Measurements from ENCODE around the gene MEF2D. TPM values are rescaled to one million over a fixed set of nuclear protein-coding genes. Genes with fewer than 3 reads are reported as not detected.

The MEF2D gene
- total and polyA plus RNA-seq, 8 donors: 23.8 to 52.8 (median 31.3) TPM

DNA sequence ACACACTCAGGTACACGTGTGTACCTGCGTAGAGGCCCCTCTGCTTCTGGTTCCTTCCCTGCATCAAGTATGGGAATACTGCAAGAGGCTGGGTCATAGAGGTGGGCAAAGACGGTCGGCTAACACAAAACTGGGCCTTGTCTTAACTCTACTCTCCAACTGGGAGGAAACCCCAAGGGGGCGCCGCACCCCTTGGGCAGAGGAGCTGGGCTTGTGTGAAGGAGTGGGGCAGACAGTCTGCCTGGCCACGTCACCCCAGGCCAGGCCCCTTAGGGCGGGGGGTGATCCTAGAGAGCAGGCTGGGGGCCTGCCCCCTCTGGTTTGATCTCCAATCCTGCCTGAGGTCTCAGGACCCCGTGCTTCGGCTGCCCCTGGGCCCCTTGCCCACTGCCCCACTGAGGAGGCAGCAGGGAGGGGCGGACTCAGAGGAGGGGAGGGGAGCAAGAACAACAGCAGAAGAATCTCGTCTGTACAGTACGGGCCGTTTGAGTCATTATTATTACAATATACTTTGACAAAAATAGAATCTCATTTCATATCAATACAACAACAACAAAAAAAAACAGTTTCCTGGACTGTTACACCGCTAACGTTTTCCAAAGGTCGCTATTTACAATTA is 34.7 kb downstream of the MEF2D start:
- TF ChIP-seq, protein P1, sequence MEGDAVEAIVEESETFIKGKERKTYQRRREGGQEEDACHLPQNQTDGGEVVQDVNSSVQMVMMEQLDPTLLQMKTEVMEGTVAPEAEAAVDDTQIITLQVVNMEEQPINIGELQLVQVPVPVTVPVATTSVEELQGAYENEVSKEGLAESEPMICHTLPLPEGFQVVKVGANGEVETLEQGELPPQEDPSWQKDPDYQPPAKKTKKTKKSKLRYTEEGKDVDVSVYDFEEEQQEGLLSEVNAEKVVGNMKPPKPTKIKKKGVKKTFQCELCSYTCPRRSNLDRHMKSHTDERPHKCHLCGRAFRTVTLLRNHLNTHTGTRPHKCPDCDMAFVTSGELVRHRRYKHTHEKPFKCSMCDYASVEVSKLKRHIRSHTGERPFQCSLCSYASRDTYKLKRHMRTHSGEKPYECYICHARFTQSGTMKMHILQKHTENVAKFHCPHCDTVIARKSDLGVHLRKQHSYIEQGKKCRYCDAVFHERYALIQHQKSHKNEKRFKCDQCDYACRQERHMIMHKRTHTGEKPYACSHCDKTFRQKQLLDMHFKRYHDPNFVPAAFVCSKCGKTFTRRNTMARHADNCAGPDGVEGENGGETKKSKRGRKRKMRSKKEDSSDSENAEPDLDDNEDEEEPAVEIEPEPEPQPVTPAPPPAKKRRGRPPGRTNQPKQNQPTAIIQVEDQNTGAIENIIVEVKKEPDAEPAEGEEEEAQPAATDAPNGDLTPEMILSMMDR (IDR thresholded peaks at IDR 0.05): no peak
- ATAC-seq (peak; percentile 12), DNase-seq (no peak)
- Histone ChIP-seq H3K4me1 (peaks cover 14 to 23% of the 10 kb centered on the region in 2 donors), H3K27ac (no peak overlapping the region), H3K9me3 (no peaks in the 10 kb centered on the region), H3K36me3 (peaks cover 0 to 65% of the 10 kb centered on the region in 2 donors), H3K4me3 (no peak overlapping the region), H3K27me3 (no peaks in the 10 kb centered on the region)
- intact Hi-C loops (cut with DNase I): no loop called here

DNA sequence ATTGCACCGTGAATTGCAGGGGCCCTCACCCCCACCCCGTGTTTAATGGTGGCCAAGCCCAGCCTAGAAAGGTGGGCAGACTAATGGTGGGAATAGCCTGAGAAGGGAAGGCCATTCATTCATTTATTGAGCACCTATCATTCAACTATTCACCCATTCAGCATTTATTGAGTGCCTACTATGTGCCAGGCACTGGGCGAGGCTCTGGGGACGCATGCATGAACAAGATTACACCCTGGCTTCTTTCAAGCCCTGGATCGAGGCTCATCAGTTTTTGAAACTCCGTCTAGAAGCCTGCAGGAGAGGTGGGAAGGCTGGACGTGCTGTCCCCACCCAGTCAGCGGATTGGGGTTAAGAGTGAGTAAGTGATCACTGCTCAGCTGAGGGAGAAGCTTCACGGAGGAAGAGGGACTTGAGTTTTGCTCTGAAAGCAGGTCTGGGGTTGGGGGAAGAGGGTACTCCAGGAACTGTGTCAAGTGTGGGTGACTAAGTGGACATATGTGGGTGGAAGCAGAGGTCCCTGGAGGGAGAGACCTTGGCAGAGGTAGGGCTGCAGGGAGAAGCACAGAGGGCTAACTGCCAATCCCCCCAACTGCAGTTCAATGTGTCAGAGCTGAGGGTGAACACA is 35.6 kb downstream of the MEF2D start:
- H3K27ac ChIP-seq: no peak overlapping the region
- H3K27me3 ChIP-seq: no peaks in the 10 kb centered on the region
- DNase-seq (no peak), ATAC-seq (peak; percentile 25)
- TF ChIP-seq, protein P1 (IDR thresholded peaks at IDR 0.05): no peak
- H3K36me3 ChIP-seq: peaks cover 0 to 56% of the 10 kb centered on the region in 2 donors
- H3K4me3 ChIP-seq: no peak overlapping the region
- H3K4me1 ChIP-seq: peaks cover 14 to 20% of the 10 kb centered on the region in 2 donors
- H3K9me3 ChIP-seq: no peaks in the 10 kb centered on the region
- intact Hi-C loops (cut with DNase I): no loop called here

DNA sequence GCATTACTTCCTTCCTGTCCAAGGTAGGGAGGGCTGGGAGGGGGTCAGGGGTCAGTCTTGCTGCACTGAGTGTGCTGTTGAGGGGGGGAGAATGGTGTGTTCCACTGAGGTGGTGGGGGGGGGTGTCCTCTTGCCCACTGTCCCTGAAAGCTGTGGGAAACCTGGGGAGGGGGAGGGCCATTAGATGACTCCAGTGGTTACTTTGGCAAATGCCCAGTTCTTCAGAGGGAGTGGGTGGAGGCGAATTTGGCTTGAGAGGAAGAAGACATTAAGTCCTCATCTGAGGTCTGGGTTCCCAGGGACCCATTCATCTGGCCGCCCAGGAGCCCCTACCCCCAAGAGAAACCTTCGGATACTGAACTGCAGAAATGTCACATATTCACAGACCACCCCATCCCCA is 36.2 kb downstream of the MEF2D start:
- DNase-seq (no peak), ATAC-seq (no peak)
- no peak overlapping the region for H3K27ac ChIP-seq
- TF ChIP-seq, protein P1 (IDR thresholded peaks at IDR 0.05): no peak
- peaks cover 0 to 50% of the 10 kb centered on the region in 2 donors for H3K36me3 ChIP-seq
- H3K9me3 ChIP-seq: no peaks in the 10 kb centered on the region
- intact Hi-C loops (cut with DNase I): no loop called here
- no peaks in the 10 kb centered on the region for H3K27me3 ChIP-seq
- peaks cover 14 to 20% of the 10 kb centered on the region in 2 donors for H3K4me1 ChIP-seq
- H3K4me3 ChIP-seq: no peak overlapping the region

DNA sequence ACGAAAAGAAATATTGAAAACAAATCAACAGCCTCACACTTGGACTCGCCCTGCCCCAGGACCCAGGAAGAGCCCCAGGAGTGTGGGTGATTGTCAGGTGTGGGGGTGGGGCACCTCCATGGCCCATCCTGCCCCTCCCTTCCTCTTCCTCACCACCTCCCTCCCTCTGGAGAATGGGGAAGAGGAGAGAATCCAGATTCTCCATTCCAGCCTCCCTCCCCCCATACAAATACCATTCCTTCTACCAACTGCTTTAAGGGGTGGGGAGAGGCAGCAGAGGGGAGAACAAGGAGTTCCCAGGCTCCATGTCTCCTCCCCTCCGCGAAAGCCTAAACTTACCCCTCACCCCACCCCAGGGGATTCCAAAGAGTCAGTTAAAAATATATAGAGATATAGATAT is 36.7 kb downstream of the MEF2D start:
- peak overlapping the region in 1 of 2 donors; percentile 33 for H3K27ac ChIP-seq
- intact Hi-C loops (cut with DNase I): no loop called here
- H3K4me3 ChIP-seq: no peak overlapping the region

More for the DNA sequence above, 36.7 kb downstream of the MEF2D start:
- H3K36me3 ChIP-seq: peaks cover 0 to 45% of the 10 kb centered on the region in 2 donors
- no peaks in the 10 kb centered on the region for H3K27me3 ChIP-seq
- TF ChIP-seq, protein P1 (IDR thresholded peaks at IDR 0.05): no peak
- ATAC-seq: peak; percentile 25
- H3K4me1 ChIP-seq: peaks cover 14 to 20% of the 10 kb centered on the region in 2 donors
- DNase-seq: no peak
- H3K9me3 ChIP-seq: no peaks in the 10 kb centered on the region
